Measurements from ENCODE around the gene PAM16.

Gene PAM16

DNA sequence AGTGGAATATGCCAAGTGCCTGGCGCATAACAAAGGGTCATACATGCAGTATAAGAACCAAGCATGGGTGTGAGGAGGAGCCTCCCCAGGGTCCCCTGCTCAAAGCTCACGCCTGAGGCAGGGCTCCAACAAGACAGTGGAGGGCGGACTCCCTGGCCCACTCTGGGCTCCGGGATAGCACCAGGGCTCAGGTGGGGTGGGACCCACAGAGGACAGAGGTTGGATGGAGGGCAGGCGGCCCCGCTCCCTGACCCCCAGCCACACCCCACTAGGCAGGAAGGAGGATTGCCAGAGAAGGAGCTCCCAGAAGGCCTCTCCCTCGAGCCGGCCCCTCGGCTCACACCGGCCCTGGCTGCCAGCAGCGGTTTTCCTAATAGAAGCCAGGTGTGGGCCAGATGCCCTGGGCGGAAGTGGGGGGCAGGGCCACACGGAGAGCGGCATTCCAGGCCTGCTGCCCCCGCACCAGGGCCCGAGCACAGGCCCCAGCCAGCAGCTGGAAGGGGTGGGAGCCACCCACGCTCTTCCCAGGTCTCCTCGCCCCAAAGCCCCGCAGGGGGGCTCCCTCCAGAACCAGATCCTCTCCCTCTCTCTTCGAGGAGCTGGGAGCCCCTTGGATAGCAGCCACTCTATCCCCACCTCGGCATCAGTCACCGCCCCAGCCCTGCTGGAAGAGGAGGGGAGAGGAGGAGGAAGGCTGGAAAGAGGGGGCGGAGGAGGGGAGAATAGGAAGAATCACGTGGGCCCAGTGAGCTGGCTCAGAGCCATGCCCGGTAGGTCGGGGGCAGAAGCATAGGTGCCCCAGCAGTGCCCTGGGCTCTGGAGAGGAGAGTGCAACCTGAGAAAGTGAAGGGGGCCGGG, 41.5 kb upstream of the PAM16 start:
- no CpG with 5 or more reads among the region's 27 CpGs for WGBS (ENCODE audit: extremely low coverage, insufficient coverage, low lambda C conversion rate)

DNA sequence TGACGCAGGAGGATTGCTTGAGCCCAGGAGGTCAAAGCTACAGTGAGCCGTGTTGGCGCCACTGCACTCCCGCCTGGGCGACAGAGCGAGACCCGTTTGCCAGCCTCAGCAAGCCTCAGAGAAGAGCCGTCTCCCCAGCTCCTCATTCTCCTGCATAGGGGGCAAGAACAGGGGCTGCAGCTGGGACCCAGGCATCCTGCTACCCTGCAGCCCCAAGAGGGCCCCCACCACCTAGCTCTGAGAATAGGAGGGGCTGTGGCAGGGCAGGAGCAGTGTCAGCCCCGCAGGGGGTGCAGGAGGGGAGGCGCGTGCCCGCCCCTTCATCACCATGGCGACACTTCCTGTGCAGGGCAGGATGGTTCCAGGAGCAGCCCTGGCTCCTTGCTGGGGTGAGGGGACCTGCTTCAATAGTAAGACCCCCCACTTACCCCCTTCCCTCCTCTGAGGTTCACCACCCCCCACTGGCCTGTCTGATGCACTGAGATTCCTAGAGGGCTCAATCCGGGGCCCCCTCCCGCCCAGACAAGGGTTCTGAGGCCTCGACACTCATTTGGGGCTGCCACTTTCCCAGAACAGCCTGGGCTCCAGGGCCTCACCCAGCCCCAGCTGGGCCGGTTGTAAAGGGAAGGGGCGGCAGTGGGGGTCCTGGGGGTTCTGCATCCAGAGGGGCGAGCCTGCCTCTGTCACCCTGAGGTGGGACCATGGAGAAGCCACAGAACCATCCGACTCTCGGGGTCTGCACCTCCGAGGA, 40.7 kb upstream of the PAM16 start:
- Histone ChIP-seq H2AK5ac (ENCODE audit: low read length) (no peak overlapping the region), H3K4me2 (ENCODE audit: low read length) (no peak overlapping the region), H2BK15ac (replicated peaks; ENCODE audit: low read depth) (no peak overlapping the region), H3K4ac (ENCODE audit: low read depth, low read length) (peak overlapping the region; percentile 88), H3K18ac (ENCODE audit: low read length) (peak overlapping the region; percentile 63), H3K23ac (ENCODE audit: low read length) (no peak overlapping the region), H2BK120ac (ENCODE audit: low read depth, low read length) (peak overlapping the region; percentile 30), H3K79me1 (ENCODE audit: low read length) (no peaks in the 10 kb centered on the region), H3K56ac (ENCODE audit: low read length) (peak overlapping the region; percentile 81), H4K5ac (ENCODE audit: low read length) (peak overlapping the region; percentile 71), H2BK5ac (ENCODE audit: low read length) (peak overlapping the region; percentile 93), H3K9ac (ENCODE audit: low read length) (peak overlapping the region; percentile 58), H3K79me2 (ENCODE audit: control insufficient read depth, insufficient read depth, low read length) (no peaks in the 10 kb centered on the region), H3K27me3 (ENCODE audit: insufficient read depth, low read length, poor library complexity) (no peaks in the 10 kb centered on the region), H3K4me1 (ENCODE audit: control insufficient read depth, low read depth, low read length) (peaks cover 16% of the 10 kb centered on the region), H3K4me3 (ENCODE audit: low read length) (no peak overlapping the region), H4K8ac (ENCODE audit: low read depth, low read length) (no peak overlapping the region), H3K36me3 (ENCODE audit: control insufficient read depth, insufficient read depth, low read length) (no peaks in the 10 kb centered on the region), H3K27ac (ENCODE audit: low read depth, low read length) (peak overlapping the region; percentile 75)
- no CpG with 5 or more reads among the region's 22 CpGs for WGBS (ENCODE audit: extremely low coverage, insufficient coverage, low lambda C conversion rate)
- peak; percentile 77 for DNase-seq

More for the DNA sequence above, 41.5 kb upstream of the PAM16 start:
- Histone ChIP-seq H3K27me3 (ENCODE audit: insufficient read depth, low read length, poor library complexity) (no peaks in the 10 kb centered on the region), H3K4me1 (ENCODE audit: control insufficient read depth, low read depth, low read length) (peaks cover 16% of the 10 kb centered on the region), H3K27ac (ENCODE audit: low read depth, low read length) (peak overlapping the region; percentile 75), H3K9ac (ENCODE audit: low read length) (peak overlapping the region; percentile 58), H3K4me2 (ENCODE audit: low read length) (no peak overlapping the region), H3K79me1 (ENCODE audit: low read length) (no peaks in the 10 kb centered on the region), H3K18ac (ENCODE audit: low read length) (peak overlapping the region; percentile 63), H3K4ac (ENCODE audit: low read depth, low read length) (peak overlapping the region; percentile 88), H2BK15ac (replicated peaks; ENCODE audit: low read depth) (no peak overlapping the region), H2AK5ac (ENCODE audit: low read length) (no peak overlapping the region), H3K4me3 (ENCODE audit: low read length) (no peak overlapping the region), H2BK120ac (ENCODE audit: low read depth, low read length) (peak overlapping the region; percentile 30), H2BK5ac (ENCODE audit: low read length) (peak overlapping the region; percentile 93), H4K8ac (ENCODE audit: low read depth, low read length) (no peak overlapping the region), H3K23ac (ENCODE audit: low read length) (no peak overlapping the region), H3K79me2 (ENCODE audit: control insufficient read depth, insufficient read depth, low read length) (no peaks in the 10 kb centered on the region), H3K36me3 (ENCODE audit: control insufficient read depth, insufficient read depth, low read length) (no peaks in the 10 kb centered on the region), H4K5ac (ENCODE audit: low read length) (peak overlapping the region; percentile 71), H3K56ac (ENCODE audit: low read length) (peak overlapping the region; percentile 81)
- DNase-seq, result peak; percentile 92

DNA sequence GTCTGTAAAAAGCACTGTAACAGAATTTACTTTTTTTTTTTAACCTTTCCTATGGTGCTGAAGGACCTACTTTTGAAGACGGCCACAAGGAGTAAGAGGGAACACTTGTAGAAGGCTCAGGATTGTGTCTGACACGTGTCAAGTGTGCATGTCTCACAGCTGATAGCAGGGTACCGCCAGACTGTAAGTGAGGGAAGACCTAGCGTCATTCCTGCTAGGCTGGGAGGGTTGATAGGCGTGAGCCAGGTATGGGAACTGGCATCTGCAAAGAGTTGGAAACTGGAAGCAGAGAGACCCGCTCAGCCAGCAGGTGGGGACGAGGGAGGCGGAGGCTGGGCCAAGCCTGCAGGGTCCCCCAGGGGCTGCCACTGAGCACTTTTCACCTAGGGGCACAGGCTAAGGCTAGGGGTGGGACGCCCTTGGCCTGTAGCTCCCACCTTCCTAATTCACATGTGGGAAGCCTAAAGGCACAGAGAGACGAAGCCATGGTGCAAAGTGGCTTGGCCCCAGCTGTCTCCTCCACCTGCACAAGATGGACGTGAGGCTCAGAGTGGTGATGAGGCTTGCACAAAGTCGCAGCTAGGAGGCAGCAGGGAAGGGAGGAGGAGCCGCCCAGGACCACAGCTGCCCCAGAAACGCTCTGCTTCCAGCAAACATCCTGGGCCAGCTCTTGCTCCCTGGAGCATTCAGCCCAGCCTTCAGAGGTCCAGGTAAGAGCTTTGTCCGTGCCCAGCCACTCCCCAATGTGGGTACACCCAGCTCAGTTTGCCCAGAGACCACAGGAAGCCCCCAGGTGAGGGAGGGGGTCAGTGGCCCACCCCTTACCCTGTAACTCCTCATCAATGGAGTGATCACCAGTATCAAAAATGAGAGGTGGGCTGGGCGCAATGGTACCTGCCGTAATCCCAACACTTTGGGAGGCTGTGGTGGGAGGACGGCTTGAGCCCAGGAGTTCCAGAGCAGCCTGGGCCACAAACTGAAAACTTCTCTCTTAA, 39.4 kb upstream of the PAM16 start:
- Histone ChIP-seq H3K4ac (ENCODE audit: low read depth, low read length) (no peak overlapping the region), H3K27me3 (ENCODE audit: insufficient read depth, low read length, poor library complexity) (no peaks in the 10 kb centered on the region), H3K18ac (ENCODE audit: low read length) (no peak overlapping the region), H4K8ac (ENCODE audit: low read depth, low read length) (no peak overlapping the region), H3K36me3 (ENCODE audit: control insufficient read depth, insufficient read depth, low read length) (no peaks in the 10 kb centered on the region), H3K9ac (ENCODE audit: low read length) (no peak overlapping the region), H3K56ac (ENCODE audit: low read length) (peak overlapping the region; percentile 22), H2BK5ac (ENCODE audit: low read length) (no peak overlapping the region), H2BK120ac (ENCODE audit: low read depth, low read length) (no peak overlapping the region), H3K4me2 (ENCODE audit: low read length) (no peak overlapping the region), H3K79me2 (ENCODE audit: control insufficient read depth, insufficient read depth, low read length) (no peaks in the 10 kb centered on the region), H3K23ac (ENCODE audit: low read length) (no peak overlapping the region), H2BK15ac (replicated peaks; ENCODE audit: low read depth) (no peak overlapping the region), H3K4me1 (ENCODE audit: control insufficient read depth, low read depth, low read length) (peaks cover 16% of the 10 kb centered on the region), H3K4me3 (ENCODE audit: low read length) (no peak overlapping the region), H2AK5ac (ENCODE audit: low read length) (no peak overlapping the region), H3K79me1 (ENCODE audit: low read length) (no peaks in the 10 kb centered on the region), H3K27ac (ENCODE audit: low read depth, low read length) (no peak overlapping the region), H4K5ac (ENCODE audit: low read length) (no peak overlapping the region)
- DNase-seq, result peak; percentile 70
- WGBS (ENCODE audit: extremely low coverage, insufficient coverage, low lambda C conversion rate), result no CpG with 5 or more reads among the region's 18 CpGs

DNA sequence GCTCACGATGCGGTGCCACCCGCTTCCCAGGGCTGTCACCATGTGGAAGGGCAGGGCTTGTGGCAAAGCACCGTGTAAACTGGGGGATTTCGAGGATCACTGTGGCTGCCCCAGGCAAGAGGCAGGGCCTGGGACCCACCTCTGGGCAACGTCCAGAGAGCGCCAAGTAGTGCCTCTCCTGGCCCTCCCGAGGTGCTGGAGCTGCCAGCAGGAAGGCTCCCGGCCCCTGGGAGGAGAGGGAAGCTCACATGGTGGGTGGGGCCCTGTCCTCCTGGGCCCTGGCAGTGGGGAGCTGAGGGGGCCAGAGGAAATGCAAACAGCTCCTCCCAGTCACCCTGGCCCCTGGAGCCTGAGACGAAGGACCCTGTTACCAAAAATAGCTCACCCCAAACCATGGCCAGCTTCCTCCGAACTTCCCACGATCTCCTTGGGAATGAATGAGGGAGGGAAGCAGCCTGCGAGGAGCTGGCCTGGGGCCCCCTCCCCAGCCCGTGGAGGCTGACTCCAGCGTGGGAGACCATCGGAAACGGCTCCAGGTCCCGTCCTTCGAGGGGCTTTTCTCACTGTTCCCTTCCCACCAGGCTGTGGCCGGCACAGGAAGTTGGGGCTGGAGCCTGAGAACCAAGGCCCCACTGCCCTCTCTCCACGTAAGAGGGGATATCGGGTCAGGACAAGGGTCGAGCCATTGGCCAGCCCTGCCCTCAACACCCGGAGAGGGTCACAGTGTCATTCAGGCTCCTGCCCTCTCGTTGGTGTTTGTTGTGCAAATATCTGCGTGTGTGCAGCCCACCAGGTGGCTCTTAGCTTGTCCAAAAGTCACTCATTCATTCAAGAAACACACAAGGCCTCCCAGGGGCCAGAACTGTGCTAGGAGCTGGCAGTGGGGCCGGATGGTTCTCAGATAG, 38.2 kb upstream of the PAM16 start:
- H3K79me2 ChIP-seq (ENCODE audit: control insufficient read depth, insufficient read depth, low read length), result no peaks in the 10 kb centered on the region
- peaks cover 16% of the 10 kb centered on the region for H3K4me1 ChIP-seq (ENCODE audit: control insufficient read depth, low read depth, low read length)
- no peak overlapping the region for H3K23ac ChIP-seq (ENCODE audit: low read length)

More for the DNA sequence above, 38.2 kb upstream of the PAM16 start:
- H2BK120ac ChIP-seq (ENCODE audit: low read depth, low read length), result no peak overlapping the region
- no peak overlapping the region for H3K4me2 ChIP-seq (ENCODE audit: low read length)
- H3K4ac ChIP-seq (ENCODE audit: low read depth, low read length), result no peak overlapping the region
- no peak for DNase-seq
- H2BK15ac ChIP-seq (replicated peaks; ENCODE audit: low read depth), result no peak overlapping the region
- WGBS (ENCODE audit: extremely low coverage, insufficient coverage, low lambda C conversion rate), result no CpG with 5 or more reads among the region's 27 CpGs
- no peak overlapping the region for H4K8ac ChIP-seq (ENCODE audit: low read depth, low read length)
- H3K27ac ChIP-seq (ENCODE audit: low read depth, low read length), result peak overlapping the region; percentile 36
- H3K79me1 ChIP-seq (ENCODE audit: low read length), result no peaks in the 10 kb centered on the region
- no peaks in the 10 kb centered on the region for H3K36me3 ChIP-seq (ENCODE audit: control insufficient read depth, insufficient read depth, low read length)
- H2AK5ac ChIP-seq (ENCODE audit: low read length), result no peak overlapping the region
- no peaks in the 10 kb centered on the region for H3K27me3 ChIP-seq (ENCODE audit: insufficient read depth, low read length, poor library complexity)
- no peak overlapping the region for H4K5ac ChIP-seq (ENCODE audit: low read length)
- peak overlapping the region; percentile 75 for H3K56ac ChIP-seq (ENCODE audit: low read length)
- H3K4me3 ChIP-seq (ENCODE audit: low read length), result no peak overlapping the region
- peak overlapping the region; percentile 33 for H3K9ac ChIP-seq (ENCODE audit: low read length)
- no peak overlapping the region for H2BK5ac ChIP-seq (ENCODE audit: low read length)
- peak overlapping the region; percentile 15 for H3K18ac ChIP-seq (ENCODE audit: low read length)

Measured in mesendoderm (in vitro differentiated cells).